ENCODE measurements around the gene SLC13A5. TPM values are rescaled to one million over a fixed set of nuclear protein-coding genes. Genes with fewer than 3 reads are reported as not detected.
"Not testable (repeated sequence)": the region's sequence is repeated elsewhere in the genome, so short reads cannot be mapped to it uniquely, and the experiment has no call there.

The SLC13A5 gene
- total RNA-seq, 1 experiment from 2014 or later: not detected

DNA sequence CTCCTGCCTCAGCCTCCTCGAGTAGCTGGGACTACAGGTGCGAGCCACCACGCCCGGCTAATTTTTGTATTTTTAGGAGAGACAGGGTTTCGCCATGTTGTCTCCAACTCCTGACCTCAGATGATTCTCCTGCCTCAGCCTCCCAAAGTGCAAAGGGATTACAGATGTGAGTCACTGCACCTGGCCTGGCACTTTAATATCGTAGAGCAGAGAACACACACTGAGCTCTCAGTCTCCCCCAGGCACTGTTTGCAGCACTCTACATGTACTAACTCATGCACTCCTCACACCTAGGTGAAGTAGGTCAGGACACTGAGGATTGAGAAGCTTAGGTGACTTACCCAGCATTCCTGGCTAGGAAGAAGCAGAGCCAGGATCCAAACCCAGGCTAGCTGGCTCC, 46.6 kb downstream of the SLC13A5 start:
- no peak for DNase-seq (ENCODE audit: extremely low read depth, low read depth)

DNA sequence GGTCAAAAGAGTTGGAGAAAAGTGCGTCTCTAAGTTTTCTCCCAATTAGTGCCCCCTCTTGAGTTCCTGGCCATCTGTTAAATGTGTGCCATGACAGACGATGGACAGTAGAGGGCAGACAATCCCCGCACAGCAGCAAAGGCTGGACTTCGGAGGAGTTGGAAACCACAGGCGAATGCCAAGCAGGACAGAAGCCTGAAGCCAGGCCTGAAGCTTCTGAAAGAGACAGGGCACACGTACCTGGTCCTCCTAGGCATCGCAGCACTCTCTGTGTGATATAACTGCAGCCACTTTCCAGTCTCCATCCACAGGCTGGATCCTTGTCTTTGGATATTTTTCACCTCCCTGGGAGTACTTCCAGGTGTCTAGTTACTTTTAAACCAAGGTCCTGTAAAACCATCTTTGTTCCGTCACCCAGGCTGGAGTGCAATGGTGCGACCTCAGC, 47.1 kb downstream of the SLC13A5 start:
- DNase-seq (ENCODE audit: extremely low read depth, low read depth): peak; percentile 75

DNA sequence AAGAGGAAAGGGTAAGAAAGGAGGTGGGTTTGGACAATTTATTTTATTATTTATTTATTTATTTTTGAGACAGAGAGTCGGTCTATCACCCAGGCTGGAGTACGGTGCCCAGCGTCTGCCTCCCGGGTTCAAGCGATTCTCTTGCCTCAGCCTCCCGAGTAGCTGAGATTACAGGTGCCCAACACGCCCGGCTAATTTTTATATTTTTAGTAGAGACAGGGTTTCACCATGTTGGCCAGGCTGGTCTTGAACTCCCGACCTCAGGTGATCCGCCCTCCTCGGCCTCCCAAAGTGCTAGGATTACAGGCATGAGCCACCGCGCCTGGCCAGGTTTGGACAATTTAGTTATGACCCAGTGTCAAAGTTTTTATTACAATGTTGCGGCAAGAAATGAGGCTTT, 50.0 kb downstream of the SLC13A5 start:
- DNase-seq (ENCODE audit: extremely low read depth, low read depth): not testable (repeated sequence)

DNA sequence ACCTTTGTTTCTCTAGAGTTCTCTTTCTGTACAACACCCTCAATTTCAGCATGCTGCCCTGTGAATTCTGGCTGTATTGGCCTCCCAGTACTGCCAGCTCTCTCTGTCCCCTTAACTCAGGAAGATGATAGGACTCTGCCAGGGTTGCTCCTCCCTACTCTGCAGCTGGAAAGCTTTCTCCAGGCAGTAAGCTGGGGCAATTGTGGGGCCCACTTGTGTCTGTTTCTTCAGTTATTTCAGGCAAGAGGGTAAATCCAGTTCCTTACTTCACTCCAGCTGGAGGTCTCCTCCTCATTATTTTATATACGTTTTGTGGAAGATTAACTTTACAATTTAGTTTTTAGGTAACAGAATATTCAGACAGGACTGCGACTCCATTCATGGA, 51.7 kb downstream of the SLC13A5 start:
- DNase-seq (ENCODE audit: extremely low read depth, low read depth): no peak

- DNase-seq (ENCODE audit: extremely low read depth, low read depth): no peak
Measured at GRCh38 chr17:6660805-6661463, 52.2 kb downstream of the SLC13A5 start.

GRCh38 chr17:6660101-6660500, 53.1 kb downstream of the SLC13A5 start:
- no peak for DNase-seq (ENCODE audit: extremely low read depth, low read depth)

GRCh38 chr17:6658411-6658810, 54.8 kb downstream of the SLC13A5 start:
- not testable (repeated sequence) for DNase-seq (ENCODE audit: extremely low read depth, low read depth)

GRCh38 chr17:6657633-6658287, 55.4 kb downstream of the SLC13A5 start:
- DNase-seq (ENCODE audit: extremely low read depth, low read depth): no peak

- DNase-seq (ENCODE audit: extremely low read depth, low read depth): not testable (repeated sequence)
Measured at GRCh38 chr17:6656797-6657632, 56.2 kb downstream of the SLC13A5 start.

- not testable (repeated sequence) for DNase-seq (ENCODE audit: extremely low read depth, low read depth)
Measured at GRCh38 chr17:6655732-6656361, 57.3 kb downstream of the SLC13A5 start.

- DNase-seq (ENCODE audit: extremely low read depth, low read depth): no peak
Measured at GRCh38 chr17:6654841-6655731, 58.1 kb downstream of the SLC13A5 start.

GRCh38 chr17:6651919-6652452, 61.2 kb downstream of the SLC13A5 start:
- no peak for DNase-seq (ENCODE audit: extremely low read depth, low read depth)

DNA sequence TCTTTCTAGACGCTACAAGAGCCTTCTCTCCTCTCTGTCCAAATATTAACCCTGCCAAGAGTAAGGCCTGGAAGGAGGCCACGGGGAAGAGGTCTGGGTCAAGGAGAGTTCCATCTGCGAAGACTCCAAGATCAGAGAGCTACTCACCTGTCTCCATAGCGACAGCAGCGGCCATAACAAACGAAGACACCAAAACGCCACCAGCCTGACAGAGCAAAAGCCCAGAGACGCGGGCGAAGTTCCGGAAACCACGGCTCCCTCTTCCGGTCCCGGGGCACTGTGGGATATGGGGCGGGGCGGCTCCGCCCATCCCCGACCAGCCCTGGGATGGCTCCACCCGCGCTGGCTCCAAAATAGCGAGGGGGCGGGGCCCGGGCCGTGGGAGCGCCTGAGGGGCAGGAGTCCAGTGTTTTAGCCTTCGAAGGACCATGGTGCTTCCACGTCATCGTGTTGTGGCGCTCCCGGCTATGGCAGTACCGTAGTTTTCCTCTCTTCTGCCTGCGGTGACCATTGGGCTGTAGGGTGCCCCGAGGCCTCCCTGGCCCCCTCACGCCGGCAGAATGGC, 61.7 kb downstream of the SLC13A5 start, which contains the start of the genes C17orf100 and MED31:
TSS of gene C17orf100 (plus strand) at position 409 of the 565 bp plus-strand sequence. CDS start at position 561, 152 bp downstream.
TSS of gene MED31 (minus strand) at position 252 of the 565 bp plus-strand sequence. CDS start at position 175, 77 bp downstream.
- peak; percentile 89 for DNase-seq (ENCODE audit: extremely low read depth, low read depth)

DNA sequence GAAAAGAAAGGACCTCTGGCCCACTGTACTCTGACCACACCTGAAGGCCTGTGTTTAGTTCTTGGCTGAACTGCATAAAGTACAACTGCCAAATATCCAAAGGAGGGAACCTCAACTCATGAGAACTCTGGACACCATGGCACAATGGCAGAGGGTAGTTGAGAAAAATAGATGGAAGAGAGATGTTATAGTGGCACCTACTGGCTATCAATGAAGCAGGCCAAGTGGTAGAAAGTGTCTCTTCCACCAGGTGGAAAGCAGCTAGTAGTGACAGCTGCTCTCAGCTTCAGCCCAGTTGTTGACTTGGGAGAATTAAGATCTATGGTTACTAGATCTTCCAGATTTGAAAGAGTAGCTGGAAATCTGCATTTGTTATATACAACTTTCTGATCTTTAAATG, 65.0 kb downstream of the SLC13A5 start:
- DNase-seq (ENCODE audit: extremely low read depth, low read depth): no peak

- DNase-seq (ENCODE audit: extremely low read depth, low read depth): no peak
Measured at GRCh38 chr17:6643451-6644125, 69.6 kb downstream of the SLC13A5 start.

- DNase-seq (ENCODE audit: extremely low read depth, low read depth): no peak
Measured at GRCh38 chr17:6642592-6642991, 70.6 kb downstream of the SLC13A5 start.

DNA sequence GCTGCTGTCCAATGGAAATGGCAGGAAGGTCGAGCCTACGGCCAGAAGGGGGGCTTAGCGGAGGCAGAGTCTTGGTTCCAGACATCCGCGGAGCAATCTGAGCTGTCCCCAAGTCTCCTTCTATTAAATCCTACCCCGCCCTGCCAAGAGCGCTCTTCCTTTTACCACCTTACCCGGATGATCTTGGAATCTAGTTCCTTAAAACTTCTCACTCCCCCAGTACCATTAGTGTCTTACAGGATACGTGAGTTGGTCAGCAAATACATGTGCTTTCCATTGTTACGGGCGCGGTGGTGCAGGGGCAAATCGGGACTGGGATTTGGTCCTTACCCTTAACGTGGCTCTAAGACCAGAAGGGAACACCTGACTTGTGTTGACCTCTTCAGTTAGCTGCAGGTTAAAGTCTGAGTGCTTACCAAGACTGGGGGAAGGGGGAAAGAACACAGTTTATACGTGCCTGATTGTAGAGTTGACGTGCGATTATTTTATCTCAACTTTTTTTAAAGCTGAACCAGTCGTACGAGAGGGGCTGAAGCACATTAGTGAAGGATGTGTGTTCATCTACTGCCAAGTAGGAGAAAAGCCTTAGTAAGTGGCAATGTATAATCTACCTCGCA, 71.8 kb downstream of the SLC13A5 start:
- no peak for DNase-seq (ENCODE audit: extremely low read depth, low read depth)
